ENCODE results near the gene TMEM125. TPM values are rescaled to one million over a fixed set of nuclear protein-coding genes. Genes with fewer than 3 reads are reported as not detected.

The TMEM125 gene
- total RNA-seq, 1 experiment from 2014 or later = not detected

GRCh38 chr1:43255438-43256210 is 14.2 kb upstream of the TMEM125 start:
- Histone ChIP-seq H3K4me3 (ENCODE audit: low read depth in 2 of 2, low read length in 2 of 2) (no peak overlapping the region), H3K9me3 (ENCODE audit: control insufficient read depth, insufficient read depth, low read depth, low read length) (no peaks in the 10 kb centered on the region; the same call in 1 of the 2 replicates), H3K27me3 (ENCODE audit: control insufficient read depth, insufficient read depth, low read length) (no peaks in the 10 kb centered on the region), H3K36me3 (ENCODE audit: control insufficient read depth, insufficient read depth, low read length) (no peaks in the 10 kb centered on the region), H3K27ac (ENCODE audit: low read length) (no peak overlapping the region), H3K4me1 (ENCODE audit: control insufficient read depth, insufficient read depth, low read length) (no peaks in the 10 kb centered on the region)
- DNase-seq (ENCODE audit: low read depth, low spot score) (no peak), ATAC-seq (peak; percentile 42; the same call in 1 of the 2 replicates)
- in situ Hi-C loops (cut with HindIII; ENCODE audit: low pct_unique_long_range_greater_than_20kb, low sequenced_read_pairs) (no loop called here), intact Hi-C loops (cut with micrococcal nuclease; ENCODE audit: unreplicated experiment) (no loop called here)
- no TSS peak for BruUV-seq (replicated peaks)
- TF ChIP-seq CTCF (IDR thresholded peaks at IDR 0.05) (no peak), TCF7L2 (IDR thresholded peaks at IDR 0.05; ENCODE audit: low read depth, low read length) (no peak), POLR2AphosphoS5 (IDR thresholded peaks at IDR 0.05; ENCODE audit: low read depth, low read length) (no peak), REST (IDR thresholded peaks at IDR 0.05; ENCODE audit: insufficient read depth in 1 of 2, low read depth in 2 of 2, low read length in 1 of 2) (no peak), SIN3A (IDR thresholded peaks at IDR 0.05; ENCODE audit: borderline replicate concordance, insufficient read depth, low read depth, low read length) (no peak)
- ChIA-PET POLR2A (no interaction called here), CTCF (no interaction called here)

GRCh38 chr1:43256675-43257570 is 12.9 kb upstream of the TMEM125 start:
- no peak for DNase-seq (ENCODE audit: low read depth, low spot score)
- TF ChIP-seq CTCF (IDR thresholded peaks at IDR 0.05) (no peak), REST (IDR thresholded peaks at IDR 0.05; ENCODE audit: insufficient read depth in 1 of 2, low read depth in 2 of 2, low read length in 1 of 2) (no peak), SIN3A (IDR thresholded peaks at IDR 0.05; ENCODE audit: borderline replicate concordance, insufficient read depth, low read depth, low read length) (no peak), POLR2AphosphoS5 (IDR thresholded peaks at IDR 0.05; ENCODE audit: low read depth, low read length) (no peak), TCF7L2 (IDR thresholded peaks at IDR 0.05; ENCODE audit: low read depth, low read length) (no peak)
- in situ Hi-C loops (cut with HindIII; ENCODE audit: low pct_unique_long_range_greater_than_20kb, low sequenced_read_pairs) = no loop called here
- Histone ChIP-seq H3K36me3 (ENCODE audit: control insufficient read depth, insufficient read depth, low read length) (no peaks in the 10 kb centered on the region), H3K27me3 (ENCODE audit: control insufficient read depth, insufficient read depth, low read length) (no peaks in the 10 kb centered on the region), H3K27ac (ENCODE audit: low read length) (no peak overlapping the region), H3K9me3 (ENCODE audit: control insufficient read depth, insufficient read depth, low read depth, low read length) (no peaks in the 10 kb centered on the region; the same call in 1 of the 2 replicates), H3K4me3 (ENCODE audit: low read depth in 2 of 2, low read length in 2 of 2) (no peak overlapping the region), H3K4me1 (ENCODE audit: control insufficient read depth, insufficient read depth, low read length) (no peaks in the 10 kb centered on the region)
- no TSS peak for BruUV-seq (replicated peaks)
- intact Hi-C loops (cut with micrococcal nuclease; ENCODE audit: unreplicated experiment) = no loop called here
- ChIA-PET CTCF (interaction anchor here (0.5 kb wide), 1 partner anchor 414 kb away, joined by 3 read pairs; no protein-coding TSS in a partner anchor), POLR2A (no interaction called here)
- ATAC-seq = no peak
